Thymus (tissue), 11 donors: ENCODE measurements around the gene MMS22L. TPM values are rescaled to one million over a fixed set of nuclear protein-coding genes. Genes with fewer than 3 reads are reported as not detected.

Experiments
- DNase-seq, 9 donors: peaks; one replicate each; pipeline ENCODE4 v3.0.0-alpha.2; 2013; ENCODE audit warnings: low spot score in 9 of 9, low read depth in 6 of 9, missing footprints in 1 of 9
- H3K27ac ChIP-seq, 2 donors: one replicate each; pipeline ENCODE4 v1.5.1; 2013; ENCODE audit warnings: control low read depth in 1 of 2, low read depth in 1 of 2, low read length in 1 of 2, mild to moderate bottlenecking in 1 of 2, moderate library complexity in 1 of 2
- H3K27me3 ChIP-seq, 2 donors: one replicate each; pipeline ENCODE4 v1.5.1; 2013; ENCODE audit warnings: low read length in 1 of 2; ENCODE audit not compliant: control insufficient read depth in 2 of 2, insufficient read depth in 1 of 2
- H3K36me3 ChIP-seq, 2 donors: one replicate each; pipeline ENCODE4 v1.5.1; 2013; ENCODE audit warnings: low read length in 1 of 2, mild to moderate bottlenecking in 1 of 2, moderate library complexity in 1 of 2; ENCODE audit not compliant: control insufficient read depth in 2 of 2, insufficient read depth in 2 of 2
- H3K4me1 ChIP-seq, 2 donors: one replicate each; pipeline ENCODE4 v1.5.1; 2013; ENCODE audit warnings: low read length in 2 of 2; ENCODE audit not compliant: control insufficient read depth in 2 of 2, insufficient read depth in 2 of 2
- H3K4me3 ChIP-seq, 2 donors: one replicate each; pipeline ENCODE4 v1.5.1; 2013; ENCODE audit warnings: low read length in 2 of 2, control low read depth in 1 of 2, mild to moderate bottlenecking in 1 of 2
- H3K9me3 ChIP-seq, 2 donors: one replicate each; pipeline ENCODE4 v1.5.1; 2013; ENCODE audit warnings: low read length in 1 of 2, mild to moderate bottlenecking in 1 of 2; ENCODE audit not compliant: control insufficient read depth in 2 of 2, insufficient read depth in 1 of 2
- WGBS: extraction: QIAGEN DNeasy Blood & Tissue Kit; methylation state at CpG from one replicate; pipeline ENCODE4 v1.1.7; 2013; 5-methylcytosine and 5-hydroxymethylcytosine counted together
- polyA plus RNA-seq: library from polyadenylated mRNA; stranded (reverse); fragments of 200-250 nt; gene quantifications from one replicate; pipeline ENCODE4 v1.2.3, GENCODE V29; 2013
- total RNA-seq: library from RNA; stranded (reverse); fragments of 120-200 nt; gene quantifications from one replicate; pipeline ENCODE4 v1.2.4, GENCODE V29; 2013
- donor health status: healthy.

Gene MMS22L
- total and polyA plus RNA-seq, 2 donors, result 2.2 to 15.8 TPM

DNA sequence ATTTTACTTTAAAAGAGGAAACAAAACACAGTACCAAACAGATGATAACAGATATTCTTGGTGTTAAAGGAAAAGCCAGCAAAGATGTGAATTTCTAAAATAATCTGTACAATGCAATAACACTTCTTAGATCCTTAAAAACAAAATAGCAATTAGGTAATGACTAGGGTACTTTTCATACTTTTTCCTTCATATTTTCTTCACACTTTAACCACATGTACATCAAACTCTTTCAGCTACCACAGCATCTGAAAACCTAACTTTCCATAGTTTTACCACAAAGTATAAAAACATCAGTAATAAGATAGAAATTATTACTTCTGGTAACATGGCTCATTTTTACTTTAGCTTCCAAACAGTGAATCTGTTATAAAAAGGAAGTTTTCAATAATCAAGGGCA, 141.3 kb downstream of the MMS22L start:
- H3K36me3 ChIP-seq, result peaks cover 0 to 5% of the 10 kb centered on the region in 2 donors
- H3K9me3 ChIP-seq, result no peaks in the 10 kb centered on the region

DNA sequence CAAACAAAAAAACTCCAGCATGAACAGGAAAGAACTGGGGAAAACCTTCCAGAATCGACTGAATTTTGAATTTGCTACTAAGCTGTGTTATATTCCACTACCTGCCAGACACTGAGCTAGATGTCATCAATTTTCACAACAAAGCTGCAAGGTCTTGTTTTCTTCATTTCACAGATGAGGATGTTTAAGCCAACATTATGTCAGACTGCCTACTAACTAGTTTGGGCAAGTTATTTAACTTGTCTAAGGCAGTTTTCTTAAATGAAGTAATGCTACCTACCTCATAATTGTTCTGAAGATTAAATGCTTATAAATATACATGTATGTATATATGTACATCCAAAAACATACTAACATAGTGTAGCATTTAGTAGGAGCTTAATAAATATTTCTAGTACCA, 144.4 kb downstream of the MMS22L start:
- no peak for DNase-seq
- WGBS, result 88% methylated on average over 1 of the region's 1 CpG
- no peaks in the 10 kb centered on the region for H3K9me3 ChIP-seq
- no peak overlapping the region for H3K4me3 ChIP-seq
- H3K27ac ChIP-seq, result no peak overlapping the region
- H3K27me3 ChIP-seq, result no peaks in the 10 kb centered on the region
- no peaks in the 10 kb centered on the region for H3K4me1 ChIP-seq
- no peaks in the 10 kb centered on the region for H3K36me3 ChIP-seq

More for the DNA sequence above, 141.3 kb downstream of the MMS22L start:
- no peak for DNase-seq
- H3K4me3 ChIP-seq, result no peak overlapping the region
- no peak overlapping the region for H3K27ac ChIP-seq
- no peaks in the 10 kb centered on the region for H3K4me1 ChIP-seq
- no peaks in the 10 kb centered on the region for H3K27me3 ChIP-seq

DNA sequence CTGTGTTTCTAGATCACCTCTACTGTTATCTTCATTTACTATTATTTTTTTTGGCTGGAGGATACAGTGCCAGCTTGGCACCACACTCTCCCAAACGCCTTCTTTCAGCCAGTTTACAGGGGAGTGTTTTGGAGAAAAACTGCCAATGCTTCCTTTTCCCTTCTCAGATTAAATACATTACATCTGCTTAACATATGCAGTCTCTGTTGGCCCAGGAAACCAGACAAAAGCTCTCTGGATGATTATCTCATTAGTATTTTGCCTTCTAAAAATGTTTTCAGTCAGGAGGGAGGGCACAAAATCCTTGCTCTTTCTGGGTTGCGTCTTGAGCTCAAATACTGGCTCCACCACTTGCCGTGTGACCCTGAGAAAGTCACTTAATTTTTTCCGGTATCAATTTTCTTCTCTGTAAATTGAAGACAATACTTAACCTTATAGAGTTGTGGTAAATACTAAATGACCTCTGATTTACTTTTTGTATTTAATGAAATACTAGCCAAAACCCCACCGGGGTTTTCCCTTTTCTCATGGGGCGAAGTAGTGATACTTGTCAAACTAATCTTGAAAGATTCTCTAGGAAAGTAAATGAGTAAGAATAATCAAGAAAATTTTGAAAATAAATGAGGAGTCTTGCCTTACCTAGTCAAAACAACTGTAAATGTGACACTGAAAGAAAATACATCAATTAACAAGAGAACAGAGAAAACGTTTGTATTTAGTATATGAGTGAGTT, 146.2 kb downstream of the MMS22L start:
- Histone ChIP-seq H3K4me1 (no peaks in the 10 kb centered on the region), H3K9me3 (no peaks in the 10 kb centered on the region), H3K4me3 (no peak overlapping the region), H3K36me3 (no peaks in the 10 kb centered on the region), H3K27ac (no peak overlapping the region), H3K27me3 (no peaks in the 10 kb centered on the region)
- no peak for DNase-seq
- 94% methylated on average over 7 of the region's 7 CpGs for WGBS

DNA sequence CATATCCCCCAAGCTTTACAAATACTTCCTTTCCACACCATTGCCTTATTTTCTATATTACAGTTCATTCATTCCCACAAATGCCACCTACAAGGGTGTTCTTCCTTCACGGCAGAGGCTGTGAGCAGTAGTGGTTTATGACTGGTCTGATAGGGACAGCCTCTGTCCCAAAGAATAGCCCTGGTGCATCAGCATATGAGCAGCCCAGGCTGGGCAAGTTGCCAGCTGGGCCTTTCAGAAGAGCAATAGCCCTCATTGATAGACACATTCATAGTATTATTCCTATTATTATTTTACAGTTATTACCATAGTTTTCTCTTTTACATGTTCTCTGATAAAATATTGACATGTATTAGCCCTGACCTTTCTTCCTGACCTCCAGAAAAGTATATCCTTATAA, 149.9 kb downstream of the MMS22L start:
- Histone ChIP-seq H3K36me3 (no peaks in the 10 kb centered on the region), H3K27ac (no peak overlapping the region), H3K27me3 (no peaks in the 10 kb centered on the region), H3K4me1 (no peaks in the 10 kb centered on the region), H3K4me3 (no peak overlapping the region), H3K9me3 (no peaks in the 10 kb centered on the region)
- WGBS, result 95% methylated on average over 1 of the region's 1 CpG
- no peak for DNase-seq

DNA sequence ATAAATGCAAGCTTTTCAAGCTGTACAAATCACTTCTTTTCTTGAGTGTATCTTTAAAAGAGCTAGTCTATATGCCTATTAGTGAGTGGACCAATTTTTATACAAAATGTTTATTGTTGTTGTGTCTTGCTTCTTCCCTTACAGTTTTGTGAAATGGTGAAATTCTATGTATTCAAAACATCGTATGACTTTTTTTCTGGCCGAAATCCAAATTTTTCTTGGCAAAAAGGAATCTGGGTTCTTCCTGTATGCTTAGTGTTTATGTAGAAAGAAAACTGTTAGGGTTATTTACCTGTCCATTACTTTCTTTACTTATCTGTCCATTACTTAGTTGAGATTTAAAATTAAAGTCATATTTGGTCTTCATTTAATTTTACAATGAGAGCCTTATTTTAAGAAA, 153.9 kb downstream of the MMS22L start:
- H3K27me3 ChIP-seq, result no peaks in the 10 kb centered on the region
- H3K27ac ChIP-seq, result no peak overlapping the region
- no peaks in the 10 kb centered on the region for H3K4me1 ChIP-seq
- no peak for DNase-seq
- 96% methylated on average over 2 of the region's 2 CpGs for WGBS
- H3K9me3 ChIP-seq, result no peaks in the 10 kb centered on the region
- H3K4me3 ChIP-seq, result no peak overlapping the region
- no peaks in the 10 kb centered on the region for H3K36me3 ChIP-seq

DNA sequence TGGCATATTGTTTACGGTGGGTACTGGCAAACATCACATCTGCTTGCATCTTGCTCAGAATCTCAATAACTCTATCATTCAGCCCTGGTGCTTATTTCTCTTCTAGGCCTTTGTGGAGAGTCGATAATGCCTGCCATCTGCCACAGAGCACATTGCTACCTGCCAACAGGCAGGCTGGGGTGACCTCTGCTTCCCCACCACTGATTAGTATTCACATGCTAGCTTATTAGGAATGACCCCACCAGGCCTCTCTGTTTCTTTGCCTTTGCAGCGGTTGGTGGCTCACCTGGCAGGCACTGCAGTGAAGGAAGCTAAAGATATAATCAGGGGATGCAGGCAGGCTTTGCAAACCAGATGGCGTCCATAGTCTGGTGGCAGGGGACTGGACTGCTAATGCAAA, 154.5 kb downstream of the MMS22L start:
- DNase-seq, result no peak
- WGBS, result 71% methylated on average over 4 of the region's 4 CpGs
- Histone ChIP-seq H3K27me3 (no peaks in the 10 kb centered on the region), H3K36me3 (no peaks in the 10 kb centered on the region), H3K4me3 (no peak overlapping the region), H3K9me3 (no peaks in the 10 kb centered on the region), H3K27ac (no peak overlapping the region), H3K4me1 (no peaks in the 10 kb centered on the region)

DNA sequence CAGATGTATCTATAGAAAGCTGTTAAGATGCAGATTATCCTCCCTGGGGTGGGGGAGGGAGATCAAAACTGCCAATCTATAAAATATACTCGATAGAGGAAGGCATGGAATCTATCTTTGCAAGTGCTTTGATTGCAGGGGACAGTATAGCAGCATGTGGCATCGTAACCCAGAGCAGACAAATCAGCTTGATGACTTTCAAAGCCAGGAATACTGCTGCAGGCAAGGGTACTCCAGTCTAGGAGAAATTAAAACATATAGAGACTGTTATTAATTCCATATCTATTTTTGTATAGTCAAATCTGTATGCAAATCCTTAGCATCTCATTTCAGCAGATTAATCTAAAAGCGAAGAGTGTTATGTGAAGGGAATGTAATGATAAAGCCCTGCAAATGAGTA, 159.4 kb downstream of the MMS22L start:
- H3K27ac ChIP-seq, result no peak overlapping the region
- H3K4me3 ChIP-seq, result no peak overlapping the region
- H3K9me3 ChIP-seq, result no peaks in the 10 kb centered on the region
- 75% methylated on average over 3 of the region's 3 CpGs for WGBS
- no peak for DNase-seq
- no peaks in the 10 kb centered on the region for H3K36me3 ChIP-seq
- H3K27me3 ChIP-seq, result no peaks in the 10 kb centered on the region
- no peaks in the 10 kb centered on the region for H3K4me1 ChIP-seq

DNA sequence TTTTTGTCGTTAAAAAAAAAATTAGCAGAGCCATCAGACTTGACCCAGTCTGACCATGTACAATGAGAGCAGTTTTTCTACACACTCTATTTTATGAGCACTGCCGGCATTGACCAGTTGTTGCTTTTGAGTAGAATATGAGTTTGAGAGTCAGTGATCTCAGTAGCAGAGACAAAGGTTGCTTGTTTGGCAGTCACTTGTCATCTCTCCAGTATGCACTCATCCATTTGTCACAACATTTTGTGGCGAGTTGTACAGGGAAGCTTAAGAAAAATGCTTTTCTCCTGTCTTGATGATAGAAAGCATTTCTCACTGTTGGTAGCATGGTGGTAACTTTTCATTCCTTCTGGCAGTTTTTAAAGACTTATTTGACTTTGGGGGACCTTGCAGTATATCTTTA, 159.9 kb downstream of the MMS22L start:
- no peak overlapping the region for H3K27ac ChIP-seq
- H3K4me1 ChIP-seq, result no peaks in the 10 kb centered on the region
- no peak for DNase-seq
- no peaks in the 10 kb centered on the region for H3K9me3 ChIP-seq
- no peaks in the 10 kb centered on the region for H3K27me3 ChIP-seq
- 91% methylated on average over 3 of the region's 3 CpGs for WGBS
- H3K36me3 ChIP-seq, result no peaks in the 10 kb centered on the region
- no peak overlapping the region for H3K4me3 ChIP-seq

DNA sequence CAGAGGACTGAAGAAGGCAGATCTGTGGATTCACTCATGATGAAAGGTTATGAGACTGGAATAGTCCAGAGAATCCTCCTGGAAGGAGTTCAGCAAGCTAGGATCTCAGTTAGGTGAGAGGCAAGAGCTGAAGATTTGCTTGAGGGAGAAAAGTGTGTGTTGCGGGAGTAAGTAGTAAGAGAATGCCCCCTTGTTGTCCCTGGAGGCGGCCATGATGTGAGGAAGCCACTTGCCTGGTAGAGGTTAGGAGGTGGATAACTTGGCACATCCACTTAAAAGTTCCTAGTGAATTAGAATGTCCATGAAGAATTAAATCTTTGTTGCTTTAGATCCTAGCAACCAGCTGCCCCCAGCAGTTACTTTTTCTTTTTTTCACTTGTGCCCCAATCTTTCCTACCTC, 162.5 kb downstream of the MMS22L start:
- no peaks in the 10 kb centered on the region for H3K27me3 ChIP-seq
- H3K4me1 ChIP-seq, result no peaks in the 10 kb centered on the region
- H3K36me3 ChIP-seq, result no peaks in the 10 kb centered on the region
- 96% methylated on average over 2 of the region's 2 CpGs for WGBS
- DNase-seq, result no peak
- H3K27ac ChIP-seq, result no peak overlapping the region
- no peaks in the 10 kb centered on the region for H3K9me3 ChIP-seq
- no peak overlapping the region for H3K4me3 ChIP-seq
